GM12874 (cell line): ENCODE results near the gene GUCA2B.

Source experiments
- TF ChIP-seq, protein P1 (sequence below): IDR thresholded peaks from 2 replicates; pipeline ENCODE4 v1.5.1; 2011; ENCODE audit warnings: low read depth, mild to moderate bottlenecking, control low read depth, low read length, moderate library complexity; ENCODE audit not compliant: insufficient read depth

GUCA2B gene

GRCh38 chr1:42152907-42153600, at the start of gene GUCA2B:
TSS of gene GUCA2B (plus strand) at chr1:42153410. CDS start at chr1:42153451, 41 bp downstream.
- TF ChIP-seq, protein P1, sequence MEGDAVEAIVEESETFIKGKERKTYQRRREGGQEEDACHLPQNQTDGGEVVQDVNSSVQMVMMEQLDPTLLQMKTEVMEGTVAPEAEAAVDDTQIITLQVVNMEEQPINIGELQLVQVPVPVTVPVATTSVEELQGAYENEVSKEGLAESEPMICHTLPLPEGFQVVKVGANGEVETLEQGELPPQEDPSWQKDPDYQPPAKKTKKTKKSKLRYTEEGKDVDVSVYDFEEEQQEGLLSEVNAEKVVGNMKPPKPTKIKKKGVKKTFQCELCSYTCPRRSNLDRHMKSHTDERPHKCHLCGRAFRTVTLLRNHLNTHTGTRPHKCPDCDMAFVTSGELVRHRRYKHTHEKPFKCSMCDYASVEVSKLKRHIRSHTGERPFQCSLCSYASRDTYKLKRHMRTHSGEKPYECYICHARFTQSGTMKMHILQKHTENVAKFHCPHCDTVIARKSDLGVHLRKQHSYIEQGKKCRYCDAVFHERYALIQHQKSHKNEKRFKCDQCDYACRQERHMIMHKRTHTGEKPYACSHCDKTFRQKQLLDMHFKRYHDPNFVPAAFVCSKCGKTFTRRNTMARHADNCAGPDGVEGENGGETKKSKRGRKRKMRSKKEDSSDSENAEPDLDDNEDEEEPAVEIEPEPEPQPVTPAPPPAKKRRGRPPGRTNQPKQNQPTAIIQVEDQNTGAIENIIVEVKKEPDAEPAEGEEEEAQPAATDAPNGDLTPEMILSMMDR: no peak

GRCh38 chr1:42105025-42105424, 48.2 kb upstream of the GUCA2B start:
- TF ChIP-seq, protein P1: no peak

GRCh38 chr1:42108309-42108708, 44.9 kb upstream of the GUCA2B start:
- TF ChIP-seq, protein P1: no peak

- TF ChIP-seq, protein P1: no peak
Measured at GRCh38 chr1:42109600-42109999, 43.6 kb upstream of the GUCA2B start.

DNA sequence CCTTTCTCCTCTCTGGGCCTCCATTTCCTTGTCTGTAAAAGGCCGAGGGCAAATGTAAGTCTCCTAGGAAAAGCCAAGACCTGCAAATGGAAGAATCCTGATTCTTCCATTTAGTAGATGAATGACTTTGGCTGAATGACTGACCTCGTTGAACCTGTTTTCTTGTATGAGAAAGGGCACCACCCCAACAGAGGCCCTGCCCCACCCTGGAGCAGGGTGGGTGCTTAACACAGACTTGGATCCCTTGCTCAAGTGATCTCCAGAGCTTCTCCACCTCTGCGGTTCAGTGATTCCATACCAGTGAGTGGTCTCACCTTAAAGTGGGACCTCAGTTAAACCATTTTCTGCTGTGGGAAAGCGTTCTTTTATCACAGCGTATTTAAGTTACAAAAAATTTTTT, 39.0 kb upstream of the GUCA2B start:
- TF ChIP-seq, protein P1: no peak

- TF ChIP-seq, protein P1: no peak
Measured at GRCh38 chr1:42117214-42117613, 36.0 kb upstream of the GUCA2B start.

DNA sequence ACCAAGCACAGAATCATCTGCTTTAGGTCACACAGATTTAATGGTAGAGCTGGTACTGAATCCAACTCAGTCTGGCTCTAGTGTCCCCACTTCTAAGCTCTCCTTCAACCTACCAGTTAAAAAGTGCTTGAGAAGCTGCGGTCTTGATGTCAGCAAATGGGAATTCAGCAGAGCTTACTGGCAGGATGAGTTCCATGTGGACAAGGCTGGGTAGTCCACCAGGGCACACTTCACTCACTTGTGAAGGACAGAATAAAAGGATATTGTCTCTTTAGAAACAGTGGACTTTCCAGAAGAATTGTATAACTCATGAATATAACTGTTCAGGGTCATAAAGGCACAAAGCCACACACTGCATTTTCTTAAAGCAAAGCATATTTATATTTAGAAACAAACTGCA, 35.1 kb upstream of the GUCA2B start:
- TF ChIP-seq, protein P1: no peak
